ENCODE measurements around the gene PAX5.

Gene PAX5

DNA sequence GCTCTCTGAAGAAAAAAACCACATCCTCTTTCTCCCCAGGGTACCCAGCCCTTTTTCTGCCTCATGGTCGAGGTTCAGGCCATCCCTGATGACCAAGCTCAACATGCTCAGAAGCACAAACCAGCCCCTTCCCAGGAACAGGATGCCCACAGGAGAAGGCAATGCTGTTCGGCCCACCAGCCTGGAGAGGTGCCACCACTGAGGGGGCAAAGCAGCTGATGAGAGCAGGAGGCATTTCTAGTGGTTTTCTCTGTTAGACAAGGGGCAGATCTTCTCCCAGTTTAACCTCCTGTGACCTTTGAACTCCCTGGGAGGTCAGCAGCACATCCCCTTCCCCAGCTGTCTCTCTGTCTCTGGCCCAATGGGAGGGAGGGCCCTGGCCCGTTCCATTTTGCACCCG, 73.0 kb downstream of the PAX5 start:
- no peak for DNase-seq (ENCODE audit: low read depth in 2 of 2)

GRCh38 chr9:36960575-36960955, 73.5 kb downstream of the PAX5 start:
- DNase-seq (ENCODE audit: low read depth in 2 of 2): no peak

GRCh38 chr9:36959681-36960574, 74.1 kb downstream of the PAX5 start:
- DNase-seq (ENCODE audit: low read depth in 2 of 2): no peak

- DNase-seq (ENCODE audit: low read depth in 2 of 2): no peak
These were observed 77.2 kb downstream of the PAX5 start for GRCh38 chr9:36956908-36957307.

GRCh38 chr9:36950389-36950788, 83.7 kb downstream of the PAX5 start:
- DNase-seq (ENCODE audit: low read depth in 2 of 2): no peak

DNA sequence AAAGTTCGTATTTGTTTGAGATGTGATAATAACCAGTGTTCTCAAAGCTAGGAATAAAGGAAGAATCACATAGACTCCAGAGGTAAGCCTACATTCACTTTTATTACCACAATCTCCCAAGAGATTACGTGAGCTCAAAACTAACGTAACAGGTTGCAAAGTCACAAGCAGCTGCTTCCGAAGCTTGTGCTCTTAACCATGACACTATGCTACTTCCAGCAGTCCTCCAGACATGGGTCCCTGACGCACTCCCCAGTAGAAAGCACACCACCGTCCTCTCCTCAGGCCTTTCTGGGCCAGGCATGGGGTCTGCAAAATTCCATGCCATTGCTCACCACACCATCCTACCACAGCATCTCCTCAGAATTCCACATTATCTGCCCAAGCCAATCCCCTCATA, 84.6 kb downstream of the PAX5 start:
- no peak for DNase-seq (ENCODE audit: low read depth in 2 of 2)

DNA sequence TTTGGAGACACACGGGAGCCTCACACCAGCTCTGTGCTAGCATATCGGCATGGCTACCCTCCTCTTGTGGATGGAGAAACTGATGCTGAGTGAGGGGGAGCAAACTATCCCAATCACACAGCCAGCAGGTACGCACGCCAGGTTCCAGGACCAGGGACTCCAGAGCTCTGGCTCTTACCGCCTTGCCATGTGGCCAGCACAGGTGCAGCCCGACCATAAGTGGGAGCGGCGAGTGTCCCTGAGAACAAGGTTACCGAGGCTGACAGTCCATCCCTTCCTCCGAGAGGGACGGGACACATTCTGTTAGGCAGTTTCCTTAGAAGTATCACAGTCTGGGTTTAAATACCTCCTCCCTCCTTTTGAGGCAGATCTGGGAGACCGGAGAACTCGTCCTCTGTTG, 86.0 kb downstream of the PAX5 start:
- no peak for DNase-seq (ENCODE audit: low read depth in 2 of 2)

- no peak for DNase-seq (ENCODE audit: low read depth in 2 of 2)
These were observed 87.4 kb downstream of the PAX5 start for GRCh38 chr9:36946653-36947052.

- no peak for DNase-seq (ENCODE audit: low read depth in 2 of 2)
These were observed 88.1 kb downstream of the PAX5 start for GRCh38 chr9:36945999-36946398.

DNA sequence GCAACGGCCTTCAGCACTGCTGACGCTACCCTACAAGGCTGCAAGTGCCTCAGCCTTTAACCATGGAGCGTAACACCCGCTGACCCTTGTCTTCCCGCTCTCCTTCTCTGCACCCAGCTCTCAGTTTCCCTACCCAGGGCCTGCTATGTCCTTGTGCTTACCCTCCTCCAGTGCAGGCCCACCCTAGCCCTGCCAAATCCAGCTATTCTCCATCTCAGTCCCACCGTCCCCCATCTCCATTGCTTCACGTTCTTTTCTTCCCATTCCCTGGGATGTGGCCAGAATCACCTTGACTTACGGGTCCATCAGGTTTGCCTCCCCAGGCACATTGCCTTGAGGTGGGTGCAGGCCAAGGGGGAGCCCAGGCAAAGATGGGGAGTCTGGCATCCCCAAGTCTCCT, 91.2 kb downstream of the PAX5 start:
- DNase-seq (ENCODE audit: low read depth in 2 of 2): no peak

- no peak for DNase-seq (ENCODE audit: low read depth in 2 of 2)
These were observed 92.6 kb downstream of the PAX5 start for GRCh38 chr9:36941441-36941840.

GRCh38 chr9:36940881-36941280, 93.2 kb downstream of the PAX5 start:
- no peak for DNase-seq (ENCODE audit: low read depth in 2 of 2)

DNA sequence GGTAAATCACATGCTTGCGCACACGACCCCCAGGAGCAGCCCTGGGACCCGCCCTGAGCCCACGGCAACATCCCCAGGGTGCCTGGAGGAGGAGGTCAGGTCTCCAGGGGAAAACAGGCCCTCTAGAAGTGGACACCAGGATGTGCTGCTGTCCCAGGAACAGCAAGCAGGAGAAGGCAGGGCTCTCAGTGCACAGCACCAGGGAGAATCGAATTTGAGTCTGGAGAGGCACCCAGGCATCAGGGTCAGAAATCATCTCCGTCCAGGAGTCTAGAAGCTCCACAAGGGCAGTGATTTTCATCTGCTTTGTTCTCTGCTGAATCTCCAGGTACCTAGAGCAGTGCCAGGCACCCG, 93.6 kb downstream of the PAX5 start:
- DNase-seq (ENCODE audit: low read depth in 2 of 2): no peak

- no peak for DNase-seq (ENCODE audit: low read depth in 2 of 2)
These were observed 94.2 kb downstream of the PAX5 start for GRCh38 chr9:36939655-36940499.

DNA sequence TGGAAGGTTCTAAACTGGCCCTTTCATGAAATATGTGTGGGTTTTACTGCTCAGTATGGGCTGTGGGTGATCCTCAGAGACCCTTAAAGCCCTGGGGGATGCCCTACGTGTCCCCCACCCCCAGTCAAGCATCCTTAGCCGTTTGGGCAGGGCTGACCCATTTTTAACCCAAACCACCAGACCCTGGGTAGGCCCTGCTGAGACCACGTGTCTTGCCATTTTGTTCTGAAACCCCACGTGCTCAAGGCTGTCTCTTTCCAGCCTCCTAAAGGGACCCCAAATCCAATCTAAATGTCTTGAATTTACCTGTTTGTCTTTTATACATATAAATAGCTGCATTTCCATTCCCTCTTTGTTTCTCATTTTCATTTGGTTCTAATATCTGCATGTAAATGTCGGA, 94.9 kb downstream of the PAX5 start:
- DNase-seq (ENCODE audit: low read depth in 2 of 2): no peak

DNA sequence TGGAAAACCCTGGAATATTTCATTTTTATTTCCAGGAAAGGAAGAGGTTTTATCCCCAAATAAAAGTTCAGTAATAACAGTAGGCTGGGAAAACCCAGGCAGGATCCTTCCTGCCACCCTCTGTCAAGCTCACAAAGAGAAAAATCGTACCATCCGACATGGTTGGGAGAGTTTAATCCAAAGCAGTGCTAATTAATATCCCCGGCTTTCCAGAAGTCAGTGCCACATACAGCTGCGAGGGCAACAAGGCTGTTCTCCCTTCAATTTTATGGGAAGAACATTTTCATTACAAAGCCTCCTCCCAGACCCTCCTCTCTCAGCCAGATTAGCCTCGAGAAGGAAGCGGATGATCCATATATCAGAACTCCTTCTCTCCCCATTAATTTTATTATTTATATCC, 95.5 kb downstream of the PAX5 start:
- DNase-seq (ENCODE audit: low read depth in 2 of 2): no peak

DNA sequence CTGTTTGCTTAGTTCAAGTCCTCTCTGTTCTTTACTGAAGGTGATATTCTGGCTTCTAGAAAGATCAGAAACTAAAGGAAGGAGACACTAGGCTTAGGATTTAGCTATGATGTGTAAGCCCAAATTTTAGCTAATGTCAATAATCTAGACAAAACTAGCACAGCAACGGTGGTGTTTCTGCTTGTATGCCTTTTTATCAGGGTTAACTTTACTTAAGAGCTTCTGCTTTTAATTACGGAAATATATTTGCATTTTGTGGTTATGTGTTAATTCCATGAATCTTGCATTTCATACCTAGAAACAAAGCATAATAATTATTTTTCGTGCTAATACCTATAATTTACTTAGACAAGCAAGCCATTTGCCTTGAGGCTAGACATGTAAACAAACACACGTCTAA, 96.1 kb downstream of the PAX5 start:
- no peak for DNase-seq (ENCODE audit: low read depth in 2 of 2)

- DNase-seq (ENCODE audit: low read depth in 2 of 2): no peak
These were observed 96.7 kb downstream of the PAX5 start for GRCh38 chr9:36937346-36937745.

- no peak for DNase-seq (ENCODE audit: low read depth in 2 of 2)
These were observed 97.6 kb downstream of the PAX5 start for GRCh38 chr9:36936498-36936831.

- no peak for DNase-seq (ENCODE audit: low read depth in 2 of 2)
These were observed 98.1 kb downstream of the PAX5 start for GRCh38 chr9:36935768-36936497.

- DNase-seq (ENCODE audit: low read depth in 2 of 2): no peak
These were observed 98.7 kb downstream of the PAX5 start for GRCh38 chr9:36935332-36935731.

DNA sequence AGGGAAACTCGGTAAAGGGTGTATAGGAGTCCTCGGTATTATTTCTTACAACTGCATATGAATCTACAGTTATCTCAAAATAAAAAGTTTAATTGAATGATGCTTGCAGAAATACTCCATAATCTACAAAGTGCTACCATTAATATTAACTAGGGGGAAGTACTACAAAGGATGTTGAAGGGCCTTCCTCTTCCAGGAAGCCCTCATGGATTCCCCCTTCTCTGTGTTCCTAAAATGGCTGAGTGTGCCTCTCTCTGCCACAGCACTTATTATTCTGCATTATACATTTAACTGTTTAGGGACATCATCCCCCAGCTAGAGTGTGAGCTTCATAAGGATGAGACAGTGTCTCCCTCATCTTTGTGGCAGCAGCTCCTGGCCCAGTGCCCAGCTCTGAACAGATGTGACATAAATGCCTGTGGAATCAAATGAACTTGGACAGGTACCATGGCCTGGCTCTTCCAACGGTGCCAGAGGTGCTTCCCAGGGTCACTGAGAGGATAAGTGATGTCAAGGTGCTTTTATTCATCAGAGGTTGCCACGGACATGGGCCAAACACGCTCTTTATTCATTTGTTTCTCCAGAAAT, 99.5 kb downstream of the PAX5 start:
- no peak for DNase-seq (ENCODE audit: low read depth in 2 of 2)

Measured in stimulated activated CD8-positive, alpha-beta memory T cell treated with anti-CD3 and anti-CD28 coated beads, Interleukin-7, amount 100 ng/mL, for 4 hours (primary cell).